NT2/D1 (cell line): Measurements from ENCODE around the gene DHRS12.
A peak's percentile ranks its signal among the peaks of the same experiment; 100 is the strongest.

Experiments
- DNase-seq: peaks from one replicate; pipeline ENCODE4 v3.0.0-alpha.2; 2011; ENCODE audit warnings: low read depth, low spot score
- H3K27me3 ChIP-seq: 2 replicates; pipeline ENCODE4 v1.6.0; 2011; ENCODE audit warnings: mild to moderate bottlenecking; ENCODE audit not compliant: insufficient read length, insufficient read depth
- H3K36me3 ChIP-seq: 2 replicates; pipeline ENCODE4 v1.6.1; 2011; ENCODE audit warnings: mild to moderate bottlenecking, low read length, mixed read lengths; ENCODE audit not compliant: insufficient read depth, insufficient read length
- H3K4me1 ChIP-seq: 2 replicates; pipeline ENCODE4 v1.5.1; 2011; ENCODE audit not compliant: insufficient read depth, insufficient read length
- H3K4me3 ChIP-seq: 2 replicates; pipeline ENCODE4 v1.5.1; 2011; ENCODE audit warnings: low read depth; ENCODE audit not compliant: insufficient read length
- H3K9ac ChIP-seq: 2 replicates; pipeline ENCODE4 v1.6.0; 2011; ENCODE audit warnings: low read depth; ENCODE audit not compliant: insufficient read length
- H3K9me3 ChIP-seq: 2 replicates; pipeline ENCODE4 v1.5.1; 2011; ENCODE audit warnings: mild to moderate bottlenecking, low read length; ENCODE audit not compliant: insufficient read depth
- SUZ12 ChIP-seq: IDR thresholded peaks from 2 replicates; pipeline ENCODE4 v1.6.1; 2011; ENCODE audit not compliant: insufficient read length, insufficient read depth; ENCODE audit errors: extremely low read depth
- YY1 ChIP-seq: IDR thresholded peaks from 2 replicates; pipeline ENCODE4 v1.6.1; 2011; ENCODE audit not compliant: insufficient read length, insufficient read depth
- ZNF274 ChIP-seq: IDR thresholded peaks from 2 replicates; pipeline ENCODE4 v1.6.1; 2011; ENCODE audit warnings: mild to moderate bottlenecking, low read depth, low read length

DHRS12 gene

DNA sequence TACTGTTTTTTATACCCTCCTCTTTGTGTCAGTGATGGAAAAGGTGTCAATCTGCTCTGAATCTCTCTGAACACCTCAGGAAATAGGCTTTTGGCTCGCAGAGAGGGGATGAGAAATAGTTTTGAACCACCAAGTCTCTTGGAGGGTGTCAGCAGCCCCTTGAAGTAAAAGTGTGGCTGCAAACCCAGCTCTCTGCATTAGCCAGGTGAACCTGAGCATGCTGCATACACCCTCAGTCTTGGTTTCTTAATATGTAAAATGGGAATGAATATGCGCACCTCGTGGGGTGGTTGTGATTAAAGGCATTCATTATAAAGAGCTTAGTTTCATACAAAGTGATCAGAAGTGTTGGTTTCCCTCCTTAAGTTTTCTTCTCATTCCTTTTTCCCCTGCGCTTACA is 1.4 kb upstream of the DHRS12 start:
- TF ChIP-seq SUZ12 (no peak), ZNF274 (no peak), YY1 (no peak)
- H3K9me3 ChIP-seq: no peaks in the 10 kb centered on the region
- DNase-seq: no peak
- H3K27me3 ChIP-seq: no peaks in the 10 kb centered on the region
- no peak overlapping the region for H3K4me3 ChIP-seq
- H3K4me1 ChIP-seq: no peaks in the 10 kb centered on the region
- no peak overlapping the region for H3K9ac ChIP-seq
- no peaks in the 10 kb centered on the region for H3K36me3 ChIP-seq

DNA sequence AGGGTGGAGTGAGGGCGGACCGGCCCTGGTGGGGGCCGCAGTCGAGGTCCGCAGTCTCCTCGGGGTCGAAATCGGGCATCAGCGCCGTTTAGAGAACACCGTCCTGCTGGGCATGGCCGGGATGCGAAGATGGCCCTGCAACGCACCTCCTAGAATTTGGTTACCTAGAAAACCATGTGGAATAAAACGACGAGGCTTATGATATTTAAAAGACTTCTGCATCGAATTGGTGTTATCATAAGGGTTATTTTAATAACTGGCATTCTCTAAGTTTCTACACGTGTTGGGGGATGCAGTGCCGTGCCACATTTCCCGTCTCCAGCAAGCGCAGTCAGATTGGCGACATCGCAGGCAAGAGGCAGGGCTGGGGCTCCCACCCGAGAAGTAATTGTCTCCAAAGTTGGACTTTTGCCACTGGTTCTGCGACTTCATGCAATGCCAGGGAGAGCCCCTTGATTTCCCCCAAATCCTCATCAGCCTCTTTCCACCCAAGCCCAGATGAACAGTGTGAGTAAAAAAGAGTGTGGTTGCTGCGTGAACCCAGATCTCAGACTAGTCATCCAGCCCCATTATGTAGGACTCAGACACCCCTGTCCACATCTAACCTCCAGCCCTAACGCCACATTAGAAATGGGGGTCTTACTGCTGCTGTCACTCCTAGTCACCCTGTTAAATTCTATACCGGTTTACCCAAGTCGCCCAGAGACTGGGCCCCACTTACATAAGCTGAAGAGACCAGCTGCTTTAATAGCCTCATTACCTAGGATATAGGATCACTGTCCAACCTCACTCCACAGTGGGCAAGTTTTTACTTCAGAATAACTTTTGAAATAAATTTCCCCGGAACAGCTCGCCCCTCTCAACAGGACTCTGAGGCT is 571 bp upstream of the DHRS12 start:
- H3K36me3 ChIP-seq: no peaks in the 10 kb centered on the region
- H3K4me3 ChIP-seq: peak overlapping the region; percentile 53
- peak overlapping the region; percentile 32 for H3K9ac ChIP-seq
- no peaks in the 10 kb centered on the region for H3K27me3 ChIP-seq
- H3K9me3 ChIP-seq: no peaks in the 10 kb centered on the region
- TF ChIP-seq ZNF274 (no peak), SUZ12 (no peak), YY1 (no peak)
- no peak for DNase-seq
- H3K4me1 ChIP-seq: no peaks in the 10 kb centered on the region

DNA sequence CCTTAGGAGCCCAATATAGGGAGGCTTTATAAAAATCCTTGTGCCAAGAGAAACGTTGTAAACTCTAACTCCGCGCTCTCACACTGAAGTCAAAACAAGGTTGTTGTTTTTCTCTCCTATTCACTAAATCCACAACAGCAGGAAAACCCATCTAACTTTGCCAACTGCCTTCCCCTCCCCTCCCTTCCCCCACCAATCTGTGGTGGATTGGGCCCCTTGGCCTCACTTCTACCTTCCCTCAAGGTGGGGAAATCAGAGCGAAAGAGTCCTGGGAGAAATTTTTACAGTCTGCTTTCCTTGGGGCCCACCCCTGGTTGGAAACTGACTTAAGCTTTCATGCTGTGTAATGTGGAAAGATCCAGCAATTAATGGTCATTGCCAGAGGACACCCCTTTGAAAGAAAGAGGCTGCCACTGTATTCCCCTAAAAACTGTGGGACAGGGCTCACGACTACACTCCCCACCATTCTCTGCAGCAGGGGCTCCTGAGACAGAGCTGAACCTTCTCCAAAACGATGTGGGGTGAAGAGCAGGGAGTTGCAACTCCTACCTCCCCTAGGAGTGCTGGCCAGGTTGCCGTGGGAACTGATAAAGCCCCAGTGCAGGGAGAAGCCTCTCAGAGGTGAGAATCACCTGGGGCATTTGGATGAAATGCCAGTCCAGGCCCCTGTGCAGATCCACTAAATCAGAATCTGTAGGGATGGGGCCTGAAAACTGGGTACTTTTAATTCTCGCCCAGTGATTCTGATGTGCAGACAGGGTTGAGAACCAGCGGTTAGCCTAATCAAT is 1.1 kb downstream of the DHRS12 start:
- Histone ChIP-seq H3K4me3 (peak overlapping the region; percentile 53), H3K36me3 (no peaks in the 10 kb centered on the region), H3K9me3 (no peaks in the 10 kb centered on the region), H3K9ac (peak overlapping the region; percentile 76), H3K4me1 (no peaks in the 10 kb centered on the region), H3K27me3 (no peaks in the 10 kb centered on the region)
- DNase-seq: no peak
- TF ChIP-seq YY1 (no peak), ZNF274 (no peak), SUZ12 (no peak)

DNA sequence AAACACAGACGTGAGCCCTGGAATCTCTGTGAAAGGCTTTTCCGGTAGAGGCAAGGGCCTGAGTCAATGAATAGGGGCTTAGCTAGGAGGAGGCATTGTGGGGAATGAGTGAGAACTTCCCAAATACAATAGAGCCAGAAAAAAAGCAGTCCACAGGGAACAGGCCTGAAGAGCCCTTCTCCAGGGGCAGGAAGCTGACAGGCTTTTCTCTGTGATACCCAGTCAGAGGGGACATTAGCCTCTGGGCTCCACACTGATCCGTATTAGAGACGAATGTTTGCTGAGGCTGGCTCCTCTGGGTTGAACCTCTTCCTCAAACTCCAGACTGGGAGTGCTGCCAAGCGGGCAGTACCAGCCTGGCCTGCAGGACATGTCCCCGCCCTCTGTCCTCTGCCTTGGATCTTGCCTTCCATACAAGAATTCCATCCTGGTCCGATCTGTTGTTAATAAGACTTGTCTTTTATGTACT is 2.3 kb downstream of the DHRS12 start:
- peak; percentile 57 for DNase-seq
- H3K4me1 ChIP-seq: no peaks in the 10 kb centered on the region

DNA sequence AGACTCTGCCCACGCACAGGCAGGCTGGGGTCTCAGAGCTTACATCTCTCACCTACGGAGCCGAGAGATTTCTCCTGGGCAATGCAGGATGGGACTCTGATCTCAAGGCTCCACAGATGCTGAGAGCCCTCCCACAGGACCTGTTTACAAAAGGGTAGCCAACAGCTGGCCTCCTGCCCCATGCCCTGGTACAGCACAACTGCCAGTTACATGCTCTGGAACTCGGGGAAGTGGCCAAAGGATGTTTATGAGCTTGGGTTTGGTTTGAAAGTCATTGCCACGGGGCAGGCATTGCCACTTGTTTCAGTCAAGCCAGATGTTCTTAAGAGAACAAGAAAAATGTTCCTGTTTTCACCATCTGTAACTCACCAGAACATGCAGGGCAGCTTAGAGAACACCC is 3.5 kb downstream of the DHRS12 start:
- Histone ChIP-seq H3K4me1 (no peaks in the 10 kb centered on the region), H3K9me3 (no peaks in the 10 kb centered on the region), H3K9ac (no peak overlapping the region), H3K36me3 (no peaks in the 10 kb centered on the region), H3K4me3 (no peak overlapping the region), H3K27me3 (no peaks in the 10 kb centered on the region)
- TF ChIP-seq ZNF274 (no peak), SUZ12 (no peak), YY1 (no peak)
- DNase-seq: no peak

More for the DNA sequence above, 2.3 kb downstream of the DHRS12 start:
- no peak overlapping the region for H3K4me3 ChIP-seq
- TF ChIP-seq ZNF274 (no peak), SUZ12 (no peak), YY1 (no peak)
- H3K9ac ChIP-seq: no peak overlapping the region
- H3K36me3 ChIP-seq: no peaks in the 10 kb centered on the region
- H3K27me3 ChIP-seq: no peaks in the 10 kb centered on the region
- no peaks in the 10 kb centered on the region for H3K9me3 ChIP-seq

DNA sequence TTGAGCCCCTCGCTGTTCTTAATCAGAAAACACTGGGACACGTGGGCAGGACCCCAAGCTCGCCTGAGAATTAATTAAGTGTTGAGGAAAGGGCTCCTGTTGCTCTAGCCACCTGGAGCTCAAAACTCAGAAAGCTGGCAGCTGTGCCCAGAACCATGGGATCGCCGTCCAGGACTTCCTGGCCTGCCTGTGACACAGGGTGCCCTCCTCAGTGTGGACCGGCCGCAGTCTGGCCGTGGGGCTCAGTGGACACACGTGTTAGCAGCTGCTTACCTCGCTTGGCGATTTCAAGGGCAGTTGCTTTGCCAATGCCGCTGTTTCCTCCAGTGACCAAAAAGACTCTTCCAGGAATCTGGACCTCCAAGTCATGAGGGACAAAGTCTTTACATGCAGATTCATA is 4.7 kb downstream of the DHRS12 start:
- Histone ChIP-seq H3K36me3 (no peaks in the 10 kb centered on the region), H3K9ac (no peak overlapping the region), H3K4me3 (no peak overlapping the region), H3K9me3 (no peaks in the 10 kb centered on the region), H3K27me3 (no peaks in the 10 kb centered on the region), H3K4me1 (no peaks in the 10 kb centered on the region)
- TF ChIP-seq SUZ12 (no peak), YY1 (no peak), ZNF274 (no peak)
- DNase-seq: no peak

DNA sequence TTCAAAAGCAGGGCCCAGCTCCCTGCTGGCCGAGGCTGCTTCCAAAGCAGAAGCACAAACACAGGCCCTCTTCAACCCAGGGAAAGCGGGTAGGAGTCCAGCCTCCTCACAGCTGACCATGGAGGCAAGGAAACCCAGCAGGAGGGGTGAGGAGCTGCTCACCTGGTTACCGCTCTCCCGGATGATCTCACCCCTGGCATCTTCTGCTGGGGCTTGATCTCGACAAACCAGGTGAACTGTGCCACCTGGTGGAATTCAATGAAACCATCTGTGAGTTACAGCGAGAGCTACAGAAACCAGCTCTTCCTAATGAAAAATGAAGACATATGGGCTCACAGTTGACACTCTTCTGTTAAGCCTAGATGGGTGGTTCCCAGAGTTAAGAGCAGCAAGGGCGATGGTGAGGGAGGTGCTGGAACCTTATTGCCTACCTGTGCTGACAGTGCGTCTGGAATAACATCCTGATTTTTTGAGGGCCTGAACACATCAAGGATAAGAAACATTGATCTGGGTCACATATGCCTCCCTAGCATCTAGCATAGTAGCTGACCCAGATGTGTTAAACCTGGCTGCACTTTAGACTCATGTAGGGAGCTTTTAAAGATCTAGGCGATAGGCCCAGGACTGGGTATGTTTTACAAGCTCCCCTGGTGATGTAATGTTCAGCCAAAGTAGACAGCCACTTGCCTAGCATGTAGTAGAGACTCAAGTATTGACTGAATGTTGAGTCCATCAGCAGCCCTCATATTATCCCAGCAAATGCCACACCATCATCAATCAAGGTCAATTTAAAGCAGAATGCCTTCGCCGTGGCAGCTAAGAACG is 6.1 kb downstream of the DHRS12 start:
- no peaks in the 10 kb centered on the region for H3K27me3 ChIP-seq
- peak; percentile 52 for DNase-seq
- TF ChIP-seq ZNF274: no peak
- TF ChIP-seq YY1: no peak
- TF ChIP-seq SUZ12: no peak
- no peaks in the 10 kb centered on the region for H3K36me3 ChIP-seq
- H3K4me3 ChIP-seq: no peak overlapping the region
- no peak overlapping the region for H3K9ac ChIP-seq
- H3K4me1 ChIP-seq: no peaks in the 10 kb centered on the region
- H3K9me3 ChIP-seq: no peaks in the 10 kb centered on the region
